GM19043 (cell line): ENCODE results near the gene TOP3B.
"Not testable (repeated sequence)": the region's sequence is repeated elsewhere in the genome, so short reads cannot be mapped to it uniquely, and the experiment has no call there.

ENCODE experiments used
- ATAC-seq: cut with Tn5 transposase; IDR thresholded peaks from one replicate; pipeline ENCODE4 v1.9.1; 2021; ENCODE audit warnings: low read depth; ENCODE audit not compliant: unreplicated experiment

The TOP3B gene

GRCh38 chr22:21932347-21932746 lies 50.2 kb downstream of the TOP3B start:
- ATAC-seq, result no peak

DNA sequence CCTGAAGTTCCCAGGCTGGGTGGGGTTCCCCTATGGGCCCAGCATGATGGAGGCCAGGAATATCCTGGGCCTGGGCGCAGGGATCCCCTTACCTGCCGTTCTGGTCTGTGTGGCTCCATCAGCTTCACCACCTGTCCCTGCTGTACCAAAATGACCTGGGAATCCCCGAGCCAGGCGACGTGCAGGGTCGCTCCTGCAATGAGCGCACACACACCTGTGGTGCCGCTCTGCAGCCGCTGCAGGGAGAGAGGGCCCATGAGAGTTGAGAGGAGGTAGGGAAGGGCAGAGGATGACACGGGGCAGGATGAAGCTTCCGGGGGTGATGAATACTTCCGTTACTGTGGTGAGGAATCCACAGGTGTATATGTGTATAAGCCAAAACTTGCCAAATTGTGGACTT lies 51.5 kb downstream of the TOP3B start:
- no peak for ATAC-seq

DNA sequence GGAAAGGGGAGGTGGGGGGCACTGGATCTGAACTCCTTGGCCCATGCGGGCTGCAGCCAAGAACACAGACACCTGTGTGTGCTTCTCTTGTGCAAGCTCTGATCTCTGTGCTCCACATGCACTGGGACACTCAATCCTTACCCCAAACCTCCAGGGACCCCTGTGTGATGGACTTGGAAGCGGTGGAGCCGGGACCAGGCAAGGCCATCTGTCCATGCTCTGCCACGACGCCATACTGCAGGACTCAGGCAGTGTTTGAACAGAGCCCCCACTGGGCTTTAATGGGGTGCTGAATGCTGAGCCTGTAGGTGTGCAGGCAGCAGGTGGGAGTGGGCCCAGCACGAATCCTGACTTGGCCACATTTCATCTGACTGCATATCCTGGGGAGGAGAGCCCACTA lies 53.3 kb downstream of the TOP3B start:
- no peak for ATAC-seq

DNA sequence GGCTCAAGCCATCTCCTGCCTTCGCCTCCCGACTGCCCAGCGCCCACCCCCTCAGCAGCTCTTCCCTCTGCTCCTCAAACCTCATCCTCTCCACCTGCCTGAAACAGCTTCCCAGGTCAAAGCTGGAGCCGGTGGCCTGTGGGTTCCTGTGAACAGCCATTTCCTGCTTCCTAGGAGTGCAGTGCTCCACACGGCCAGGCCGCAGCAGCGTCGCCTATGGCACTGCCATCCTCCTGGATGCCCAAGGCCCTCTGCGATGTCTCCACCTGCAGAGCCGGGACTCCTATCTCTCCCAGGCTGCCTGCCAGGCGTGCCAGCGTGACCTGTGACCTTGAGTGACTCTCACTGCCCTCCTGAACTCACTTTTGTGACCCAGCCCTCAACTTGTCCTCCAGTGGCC lies 54.5 kb downstream of the TOP3B start:
- ATAC-seq, result no peak

- no peak for ATAC-seq
Measured at GRCh38 chr22:21927174-21927823, 55.3 kb downstream of the TOP3B start.

- no peak for ATAC-seq
Measured at GRCh38 chr22:21926728-21927127, 55.9 kb downstream of the TOP3B start.

GRCh38 chr22:21923163-21923561 lies 59.4 kb downstream of the TOP3B start:
- no peak for ATAC-seq

GRCh38 chr22:21922370-21923162 lies 60.0 kb downstream of the TOP3B start:
- ATAC-seq, result no peak

DNA sequence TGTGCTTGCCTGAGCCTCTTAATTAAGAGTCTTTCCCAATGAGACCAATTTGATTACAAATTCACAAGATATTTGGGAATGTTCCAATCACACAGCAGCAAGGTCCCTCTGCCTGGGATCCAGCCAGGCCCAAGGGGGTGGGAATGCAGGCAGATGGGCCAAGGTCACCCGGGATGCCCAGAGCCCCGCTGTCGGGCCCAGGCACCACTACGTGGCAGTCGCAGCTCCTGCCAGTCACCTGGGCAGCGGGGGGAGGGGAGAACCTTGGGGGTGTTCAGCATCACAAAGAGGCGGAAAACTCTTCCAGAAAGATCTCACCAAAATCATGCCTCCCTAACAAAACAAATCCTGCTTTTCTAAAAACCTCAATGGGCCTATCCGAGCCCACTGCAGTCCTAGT lies 60.9 kb downstream of the TOP3B start:
- ATAC-seq, result no peak

- no peak for ATAC-seq
Measured at GRCh38 chr22:21921184-21921721, 61.3 kb downstream of the TOP3B start.

- ATAC-seq, result no peak
Measured at GRCh38 chr22:21920341-21921183, 62.0 kb downstream of the TOP3B start.

DNA sequence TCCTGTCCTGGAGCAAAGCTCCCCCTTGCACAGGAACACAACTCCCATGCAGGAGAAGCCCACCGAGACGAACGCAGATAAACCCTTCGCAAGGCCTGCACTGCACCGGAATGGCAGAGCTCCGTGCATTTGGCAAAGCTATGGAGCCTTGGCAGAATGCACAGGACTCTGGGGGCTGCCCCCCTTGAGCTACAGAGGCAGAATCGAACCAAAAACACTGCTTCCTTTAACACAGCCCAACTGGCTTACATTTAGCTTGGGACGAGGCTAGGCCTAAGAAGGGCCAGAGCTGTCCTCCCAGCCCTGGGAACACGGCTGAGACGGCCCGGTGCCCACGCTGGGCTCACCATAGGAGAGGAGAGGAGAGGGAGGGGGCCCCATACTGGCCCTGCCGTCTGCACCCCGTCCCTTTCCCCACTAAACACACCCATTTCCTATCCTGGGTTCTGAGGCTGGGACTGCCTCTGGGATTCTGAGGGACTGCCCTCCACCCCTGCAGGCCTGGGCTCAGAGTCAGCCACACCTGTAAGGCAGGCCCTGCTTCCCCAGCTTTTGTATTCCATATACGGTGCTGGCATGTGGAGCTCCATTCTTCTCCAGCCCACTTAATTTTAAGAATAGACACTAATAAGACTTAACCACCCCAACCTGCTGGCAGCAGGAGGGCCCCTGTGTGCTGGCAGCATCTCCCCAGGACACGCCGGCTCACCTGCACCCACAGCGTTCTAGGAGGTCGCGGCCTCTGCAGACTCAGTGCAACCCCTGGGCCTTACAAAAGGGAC lies 62.9 kb downstream of the TOP3B start:
- no peak for ATAC-seq

DNA sequence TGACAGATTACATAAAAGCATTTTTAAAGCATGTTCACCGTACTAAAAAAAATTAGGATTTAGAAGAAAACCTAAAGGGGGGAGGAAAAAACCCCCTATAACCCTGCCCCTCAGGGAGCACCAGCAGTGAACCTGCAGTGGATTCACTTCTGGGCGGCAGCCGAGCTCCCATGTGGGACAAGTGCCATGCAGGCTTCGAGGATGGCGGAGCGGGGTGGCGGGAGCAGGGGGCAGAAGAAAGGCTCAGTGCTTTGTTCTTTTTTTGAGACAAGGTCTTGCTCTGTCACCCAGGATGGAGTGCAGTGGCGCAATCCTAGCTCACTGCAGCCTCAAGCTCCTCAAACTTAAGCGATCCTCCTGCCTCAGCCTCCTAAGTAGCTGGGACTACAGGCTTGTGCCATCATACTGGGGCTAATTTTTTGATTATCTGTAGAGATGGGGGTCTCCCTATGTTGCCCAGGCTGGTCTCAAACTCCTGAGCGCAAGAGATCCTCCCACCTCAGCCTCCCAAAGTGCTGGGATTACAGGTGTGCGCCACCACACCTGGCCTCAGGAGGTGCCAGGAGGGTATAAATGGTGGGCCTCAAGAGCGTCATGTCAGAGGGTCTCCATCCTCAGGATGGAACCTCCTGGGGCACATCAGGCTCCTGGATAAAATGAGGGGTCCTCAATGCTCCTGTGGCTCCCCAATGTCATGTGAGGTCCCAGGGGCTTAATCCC lies 64.0 kb downstream of the TOP3B start:
- no peak for ATAC-seq

DNA sequence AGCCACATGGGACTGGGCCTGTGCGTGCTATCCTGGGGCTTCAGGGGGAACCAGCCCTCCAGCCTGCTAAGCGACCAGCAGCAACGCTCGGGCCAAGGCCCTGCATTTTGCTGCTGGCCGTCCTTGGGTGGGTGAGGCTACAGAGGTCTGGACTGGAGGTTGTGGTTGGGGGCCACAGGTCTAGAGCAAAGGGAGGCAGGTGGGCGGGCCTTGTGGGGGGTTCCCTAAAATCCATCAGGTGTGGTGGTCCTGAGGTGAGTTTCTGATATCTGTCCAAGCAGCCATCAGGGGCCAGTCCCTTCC lies 64.7 kb downstream of the TOP3B start:
- ATAC-seq, result no peak

DNA sequence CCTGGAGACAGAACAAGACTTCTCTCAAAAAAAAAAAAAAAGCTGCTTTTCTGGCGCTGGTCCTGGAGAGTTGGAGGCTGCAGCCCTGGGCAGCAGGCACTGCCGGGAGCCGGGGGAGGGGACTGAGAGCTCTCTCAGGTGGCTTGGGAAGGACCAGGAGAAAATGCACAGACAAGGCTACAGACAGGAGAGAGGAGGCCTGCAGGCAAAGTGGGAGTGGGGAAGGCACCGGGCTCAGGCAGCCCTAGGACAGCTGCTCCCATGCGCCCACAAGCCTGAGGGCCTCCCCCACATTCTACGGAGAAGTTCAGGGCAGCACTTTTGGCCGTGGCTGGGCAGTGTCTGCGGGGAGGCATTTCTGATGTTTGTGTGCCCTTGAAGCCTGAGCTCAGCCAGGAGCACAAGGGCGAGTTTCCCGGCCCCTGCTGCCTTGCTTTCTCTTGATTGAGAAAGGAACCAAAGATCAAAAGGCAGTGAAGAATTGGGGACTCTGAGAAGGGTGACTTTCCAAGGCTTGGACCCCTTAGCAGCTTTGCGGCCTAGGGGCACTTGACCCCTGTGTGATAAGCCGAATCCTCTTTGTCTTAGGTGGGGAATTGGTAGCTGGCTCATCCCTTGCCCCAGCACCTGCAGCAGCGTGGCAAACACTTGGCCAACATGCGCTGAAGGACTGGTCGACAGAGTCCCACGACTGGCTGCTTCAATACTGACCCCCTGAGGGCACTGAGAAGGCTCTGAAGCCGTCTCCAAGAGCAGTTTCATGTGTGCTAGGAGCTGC lies 65.2 kb downstream of the TOP3B start:
- ATAC-seq, result no peak

GRCh38 chr22:21916309-21916918 lies 66.2 kb downstream of the TOP3B start:
- no peak for ATAC-seq

- ATAC-seq, result no peak
Measured at GRCh38 chr22:21915624-21916308, 66.8 kb downstream of the TOP3B start.

DNA sequence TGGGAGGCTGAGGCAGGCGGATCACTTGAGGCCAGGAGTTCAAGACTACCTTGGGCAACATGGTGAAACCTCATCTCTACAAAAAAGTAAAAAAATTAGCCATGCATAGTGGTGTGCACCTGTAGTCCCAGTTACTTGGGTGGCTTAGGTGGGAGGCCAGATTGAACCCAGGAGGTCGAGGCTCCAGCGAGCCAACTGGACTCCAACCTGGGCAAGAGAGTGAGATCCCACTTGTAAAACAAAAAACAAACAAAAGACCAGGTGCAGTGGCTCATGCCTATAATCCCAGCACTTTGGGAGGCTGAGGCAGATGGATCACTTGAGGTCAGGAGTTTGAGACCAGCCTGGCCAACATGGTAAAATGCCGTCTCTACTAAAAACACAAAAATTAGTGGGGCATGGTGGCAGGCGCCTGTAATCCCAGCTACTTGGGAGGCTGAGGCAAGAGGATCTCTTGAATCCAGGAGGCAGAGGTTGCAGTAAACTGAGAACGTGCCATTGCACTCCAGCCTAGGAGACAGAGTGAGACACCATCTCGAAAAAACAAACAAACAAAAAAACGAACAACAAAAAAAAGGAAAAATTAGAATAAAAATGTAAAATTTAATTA lies 68.4 kb downstream of the TOP3B start:
- not testable (repeated sequence) for ATAC-seq
